Activated CD4-positive, alpha-beta T cell treated with anti-CD3 and anti-CD28 coated beads, Interleukin-2, amount 50 U/mL, for 4 hours (primary cell): Measurements from ENCODE around the gene CREB3L4.
"Not testable (repeated sequence)": the region's sequence is repeated elsewhere in the genome, so short reads cannot be mapped to it uniquely, and the experiment has no call there.

Experiments used
- DNase-seq, 2 experiments: peaks; one replicate each; pipeline ENCODE4 v3.0.0-alpha.2; 2020

CREB3L4 gene

DNA sequence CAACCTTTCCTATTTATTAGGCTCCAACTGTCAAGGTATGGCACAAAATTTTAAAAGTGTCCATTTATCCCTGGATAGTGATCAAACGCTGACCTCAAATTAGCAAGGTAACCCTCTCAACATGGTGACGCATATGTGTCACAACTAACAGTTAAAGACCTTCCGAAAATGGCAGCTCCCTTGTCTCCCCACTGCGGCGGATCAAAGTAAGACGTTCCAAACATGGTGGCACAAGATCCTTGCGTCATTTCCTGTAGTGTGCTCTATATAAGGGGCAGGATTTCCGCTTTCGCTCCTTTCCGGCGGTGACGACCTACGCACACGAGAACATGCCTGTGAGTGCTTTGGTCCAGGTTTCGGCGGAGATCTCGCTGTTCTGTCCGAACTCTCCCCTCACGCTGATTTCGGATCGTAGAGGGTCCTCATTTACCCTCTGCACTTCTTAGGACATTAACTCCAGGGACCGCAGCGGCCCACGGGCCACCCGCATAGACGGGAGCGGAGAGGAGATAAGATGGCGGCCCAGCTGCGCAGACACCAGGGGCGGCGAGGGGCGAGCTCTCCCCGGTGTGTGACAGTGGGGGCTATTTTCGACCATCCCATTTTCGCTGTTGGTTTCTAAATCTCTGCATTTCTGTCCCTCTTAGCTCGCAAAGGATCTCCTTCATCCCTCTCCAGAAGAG, 22.9 kb downstream of the CREB3L4 start, which contains the start of gene RPS27:
RPS27 (plus strand) TSS at position 295 of the 683 bp plus-strand sequence; CDS start at position 330, 35 bp downstream.
- peak; percentile 78 to 84 for DNase-seq

- DNase-seq, result no peak
Observed at GRCh38 chr1:153991151-153991630, 23.5 kb downstream of the CREB3L4 start.

- no peak for DNase-seq
Observed at GRCh38 chr1:153991806-153992205, 24.1 kb downstream of the CREB3L4 start.

- DNase-seq, result no peak
Observed at GRCh38 chr1:153995202-153995601, 27.5 kb downstream of the CREB3L4 start.

DNA sequence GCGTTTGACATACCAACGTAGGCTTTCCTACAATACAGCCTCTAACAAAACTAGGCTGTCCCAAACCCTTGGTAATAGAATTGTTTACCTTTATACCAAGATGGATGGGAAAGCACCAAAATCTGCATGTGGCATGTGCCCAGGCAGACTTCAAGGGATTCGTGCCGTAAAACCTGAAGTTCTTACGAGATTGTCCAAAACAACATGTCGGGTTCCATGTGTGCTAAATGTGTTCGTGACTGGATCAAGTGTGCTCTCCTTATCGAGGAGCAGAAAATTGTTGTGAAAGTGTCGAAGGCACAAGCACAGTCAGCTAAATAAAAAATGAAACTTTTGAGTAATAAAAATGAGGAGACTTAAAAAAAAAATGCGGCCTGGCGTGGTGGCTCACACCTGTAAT, 27.9 kb downstream of the CREB3L4 start:
- no peak for DNase-seq

- not testable (repeated sequence) for DNase-seq
Observed at GRCh38 chr1:153996882-153997281, 29.2 kb downstream of the CREB3L4 start.

- no peak for DNase-seq
Observed at GRCh38 chr1:154000420-154000819, 32.7 kb downstream of the CREB3L4 start.

DNA sequence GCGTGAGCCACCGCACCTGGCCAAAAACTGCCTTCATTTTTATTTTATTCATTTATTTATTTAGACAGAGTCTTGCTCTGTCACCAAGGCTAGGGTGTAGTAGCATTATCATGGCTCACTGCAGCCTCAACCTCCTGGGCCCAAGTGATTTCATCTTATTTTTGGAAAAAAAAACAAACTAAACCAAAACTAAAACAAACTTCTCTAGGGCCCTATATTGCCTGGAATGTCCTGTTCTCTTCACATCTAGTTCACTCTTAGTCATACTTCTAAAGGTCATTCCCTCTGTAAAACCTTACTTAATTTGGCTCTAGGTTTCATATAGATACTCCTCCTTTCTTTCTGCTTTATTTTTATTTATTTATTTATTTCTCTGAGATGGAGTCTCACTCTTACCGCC, 38.4 kb downstream of the CREB3L4 start:
- no peak for DNase-seq

DNA sequence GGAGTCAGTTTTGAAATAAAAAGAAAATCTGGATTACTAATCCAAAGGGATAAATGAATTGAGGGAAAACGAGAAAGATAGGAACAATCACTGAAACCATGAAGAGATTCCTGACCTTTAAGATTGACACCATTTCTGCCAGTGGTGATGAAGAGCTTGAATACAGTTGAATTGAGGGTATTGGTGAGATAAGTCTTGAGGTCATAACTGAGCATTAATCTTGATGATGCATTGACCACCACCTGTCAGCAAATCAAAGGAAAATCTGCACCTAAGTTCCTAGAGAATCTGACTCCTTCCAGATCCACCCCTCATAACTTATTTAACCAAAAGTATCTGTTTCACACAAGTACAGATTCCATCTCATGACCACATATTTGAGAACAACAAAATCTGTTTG, 44.4 kb downstream of the CREB3L4 start:
- no peak for DNase-seq

GRCh38 chr1:154012543-154012942, 44.8 kb downstream of the CREB3L4 start:
- DNase-seq, result not testable (repeated sequence)

GRCh38 chr1:154014154-154014907, 46.6 kb downstream of the CREB3L4 start:
- DNase-seq, result no peak

GRCh38 chr1:154019269-154019668, 51.6 kb downstream of the CREB3L4 start:
- no peak for DNase-seq

GRCh38 chr1:154019940-154020339, 52.2 kb downstream of the CREB3L4 start:
- no peak for DNase-seq
